Loucy (cell line): Measurements from ENCODE around the gene LPIN1.

ENCODE experiments used
- H2AFZ ChIP-seq: fragments of 200-600 bp; sonication (generic); 2 replicates; pipeline ENCODE4 v1.6.0; 2016; ENCODE audit warnings: antibody characterized with exemption, mild to moderate bottlenecking, low read length, moderate library complexity
- H3F3A ChIP-seq: fragments of 200-600 bp; 2 replicates; pipeline ENCODE4 v1.6.0; 2016; ENCODE audit warnings: antibody characterized with exemption, low read depth, mild to moderate bottlenecking
- H3K27me3 ChIP-seq: fragments of 200-600 bp; sonication (generic); 2 replicates; pipeline ENCODE4 v1.6.1; 2014; ENCODE audit warnings: low read length, mild to moderate bottlenecking; ENCODE audit not compliant: insufficient read depth, poor library complexity, severe bottlenecking
- H3K36me3 ChIP-seq: fragments of 200-600 bp; sonication (generic); 2 replicates; pipeline ENCODE4 v1.6.1; 2016; ENCODE audit warnings: low read length; ENCODE audit not compliant: insufficient read depth
- H3K4me1 ChIP-seq: fragments of 200-600 bp; sonication (generic); 2 replicates; pipeline ENCODE4 v1.5.1; 2014; ENCODE audit warnings: low read length, mild to moderate bottlenecking; ENCODE audit not compliant: insufficient read depth, poor library complexity, severe bottlenecking
- H3K4me2 ChIP-seq: fragments of 200-600 bp; sonication (generic); 2 replicates; pipeline ENCODE4 v1.6.0; 2014; ENCODE audit warnings: antibody characterized with exemption, low read length, low read depth, mild to moderate bottlenecking; ENCODE audit not compliant: poor library complexity, severe bottlenecking
- H3K4me3 ChIP-seq: fragments of 200-600 bp; sonication (generic); 2 replicates; pipeline ENCODE4 v1.5.1; 2014; ENCODE audit warnings: low read length, mild to moderate bottlenecking, mixed read lengths; ENCODE audit not compliant: poor library complexity, severe bottlenecking
- H3K79me2 ChIP-seq: fragments of 200-600 bp; sonication (generic); 2 replicates; pipeline ENCODE4 v1.6.1; 2014; ENCODE audit warnings: low read length; ENCODE audit not compliant: insufficient read depth
- H3K9ac ChIP-seq: fragments of 200-600 bp; sonication (generic); 2 replicates; pipeline ENCODE4 v1.6.0; 2014; ENCODE audit warnings: mild to moderate bottlenecking, low read depth, low read length, moderate library complexity; ENCODE audit not compliant: poor library complexity, severe bottlenecking
- H3K9me2 ChIP-seq: fragments of 200-600 bp; sonication (generic); replicated peaks from 2 replicates; pipeline ENCODE4 v1.6.1; 2016; ENCODE audit warnings: low read depth, low read length, mixed read lengths
- H3K9me3 ChIP-seq: fragments of 200-600 bp; sonication (generic); 2 replicates; pipeline ENCODE4 v1.6.1; 2014; ENCODE audit warnings: mild to moderate bottlenecking, antibody characterized with exemption, low read length, low read depth; ENCODE audit not compliant: insufficient read depth
- H4K20me1 ChIP-seq: fragments of 200-600 bp; sonication (generic); 2 replicates; pipeline ENCODE4 v1.6.0; 2014; ENCODE audit warnings: antibody characterized with exemption, low read length, mild to moderate bottlenecking; ENCODE audit not compliant: insufficient read depth, poor library complexity, severe bottlenecking
- EZH2phosphoT487 ChIP-seq: fragments of 200-600 bp; IDR thresholded peaks from 2 replicates; pipeline ENCODE4 v1.6.1; 2018; ENCODE audit warnings: antibody characterized with exemption, mild to moderate bottlenecking, moderate library complexity, borderline replicate concordance
- TF ChIP-seq, protein P1 (sequence below): fragments of 200-600 bp; sonication (generic); conservative IDR thresholded peaks from 2 replicates; pipeline ENCODE4 v1.5.1; 2014; ENCODE audit warnings: mild to moderate bottlenecking, antibody characterized with exemption, low read length

LPIN1 gene

DNA sequence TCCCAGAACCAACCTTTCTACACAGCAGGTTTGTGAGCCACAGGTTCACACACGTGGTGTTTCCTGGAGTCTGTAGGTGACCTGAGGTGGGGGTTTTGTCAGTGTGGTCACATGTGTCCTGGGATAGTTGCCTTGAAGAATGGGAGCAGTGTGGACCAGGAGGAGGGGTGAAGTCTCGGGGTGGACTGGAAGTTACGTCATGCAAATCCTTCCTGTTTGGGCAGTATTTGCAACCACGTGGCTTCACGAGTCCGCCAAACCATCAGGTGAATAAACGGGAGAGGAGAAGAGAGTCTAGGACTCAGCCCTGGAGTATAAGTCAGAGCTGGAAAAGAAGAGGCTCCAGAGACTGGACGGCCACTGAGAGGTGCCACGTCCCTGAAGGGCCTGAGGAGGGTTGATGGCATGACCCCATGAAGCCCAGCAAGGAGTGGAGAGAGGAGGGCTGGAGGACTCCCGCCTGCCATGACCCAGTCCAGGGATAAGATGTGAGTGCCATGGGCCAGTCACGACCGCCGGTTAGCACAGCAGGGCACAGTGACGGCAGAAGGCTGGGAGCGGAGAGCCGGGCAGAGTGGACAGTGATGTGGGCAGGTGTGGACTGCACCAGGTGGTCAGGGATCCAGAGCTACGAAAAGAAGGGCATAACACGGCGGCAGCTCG is 16.5 kb downstream of the LPIN1 start:
- H2AFZ ChIP-seq = no peak overlapping the region
- H3F3A ChIP-seq = no peaks in the 10 kb centered on the region
- no peak overlapping the region for H3K4me3 ChIP-seq
- no peaks in the 10 kb centered on the region for H3K9me2 ChIP-seq
- no peak overlapping the region for H3K4me2 ChIP-seq
- no peaks in the 10 kb centered on the region for H3K27me3 ChIP-seq
- no peaks in the 10 kb centered on the region for H3K9me3 ChIP-seq
- H3K4me1 ChIP-seq = peaks cover 3% of the 10 kb centered on the region
- TF ChIP-seq, protein P1, sequence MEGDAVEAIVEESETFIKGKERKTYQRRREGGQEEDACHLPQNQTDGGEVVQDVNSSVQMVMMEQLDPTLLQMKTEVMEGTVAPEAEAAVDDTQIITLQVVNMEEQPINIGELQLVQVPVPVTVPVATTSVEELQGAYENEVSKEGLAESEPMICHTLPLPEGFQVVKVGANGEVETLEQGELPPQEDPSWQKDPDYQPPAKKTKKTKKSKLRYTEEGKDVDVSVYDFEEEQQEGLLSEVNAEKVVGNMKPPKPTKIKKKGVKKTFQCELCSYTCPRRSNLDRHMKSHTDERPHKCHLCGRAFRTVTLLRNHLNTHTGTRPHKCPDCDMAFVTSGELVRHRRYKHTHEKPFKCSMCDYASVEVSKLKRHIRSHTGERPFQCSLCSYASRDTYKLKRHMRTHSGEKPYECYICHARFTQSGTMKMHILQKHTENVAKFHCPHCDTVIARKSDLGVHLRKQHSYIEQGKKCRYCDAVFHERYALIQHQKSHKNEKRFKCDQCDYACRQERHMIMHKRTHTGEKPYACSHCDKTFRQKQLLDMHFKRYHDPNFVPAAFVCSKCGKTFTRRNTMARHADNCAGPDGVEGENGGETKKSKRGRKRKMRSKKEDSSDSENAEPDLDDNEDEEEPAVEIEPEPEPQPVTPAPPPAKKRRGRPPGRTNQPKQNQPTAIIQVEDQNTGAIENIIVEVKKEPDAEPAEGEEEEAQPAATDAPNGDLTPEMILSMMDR = no peak
- no peak for TF ChIP-seq EZH2phosphoT487
- H3K36me3 ChIP-seq = peaks cover 27% of the 10 kb centered on the region; the same call in 1 of the 2 replicates
- no peak overlapping the region for H3K9ac ChIP-seq
- H4K20me1 ChIP-seq = no peaks in the 10 kb centered on the region
- H3K79me2 ChIP-seq = peaks cover 46% of the 10 kb centered on the region

DNA sequence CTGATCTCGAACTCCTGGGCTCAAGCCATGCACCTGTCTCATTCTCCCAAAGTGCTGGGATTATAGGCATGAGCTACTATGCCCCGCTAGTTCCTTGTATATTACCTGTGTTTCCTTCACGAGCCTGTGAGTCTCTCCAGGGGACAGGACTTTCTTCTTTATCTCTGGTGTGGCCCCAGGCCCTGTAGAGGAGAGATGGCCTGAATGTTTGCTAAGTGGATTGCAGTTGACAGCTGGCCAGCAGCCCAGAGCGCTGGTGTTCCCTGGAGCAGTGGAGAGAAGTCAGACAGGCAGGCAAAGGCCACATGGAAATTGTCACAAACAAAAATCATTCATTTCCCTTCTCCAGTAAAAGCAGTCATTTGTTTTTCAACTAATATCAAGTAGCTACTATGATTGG is 17.9 kb downstream of the LPIN1 start:
- Histone ChIP-seq H2AFZ (no peak overlapping the region), H3F3A (no peaks in the 10 kb centered on the region), H3K27me3 (no peaks in the 10 kb centered on the region), H3K4me2 (no peak overlapping the region), H3K4me1 (no peaks in the 10 kb centered on the region), H3K36me3 (peaks cover 39% of the 10 kb centered on the region; the same call in 1 of the 2 replicates), H3K9me3 (no peaks in the 10 kb centered on the region), H3K79me2 (peaks cover 38% of the 10 kb centered on the region; the same call in 1 of the 2 replicates), H4K20me1 (no peaks in the 10 kb centered on the region), H3K9ac (no peak overlapping the region), H3K9me2 (no peaks in the 10 kb centered on the region), H3K4me3 (no peak overlapping the region)
- TF ChIP-seq, protein P1 = no peak
- TF ChIP-seq EZH2phosphoT487 = no peak

DNA sequence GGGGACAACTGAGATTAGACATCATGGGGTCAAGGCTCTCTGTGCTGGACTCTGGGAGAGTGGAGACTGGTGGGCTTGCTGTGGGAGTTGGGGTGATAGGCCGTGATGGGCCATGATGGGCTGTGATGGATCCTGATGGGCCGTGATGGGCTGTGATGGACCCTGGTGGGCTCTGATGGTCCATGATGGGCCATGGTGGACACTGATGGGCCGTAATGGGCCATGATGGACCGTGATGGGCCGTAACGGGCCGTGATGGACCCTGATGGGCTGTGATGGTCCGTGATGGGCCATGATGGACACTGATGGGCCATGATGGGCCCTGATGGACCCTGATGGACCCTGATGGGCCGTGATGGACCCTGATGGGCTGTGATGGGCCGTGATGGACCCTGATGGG is 18.5 kb downstream of the LPIN1 start:
- Histone ChIP-seq H3K4me1 (no peaks in the 10 kb centered on the region), H3K9me2 (no peaks in the 10 kb centered on the region), H3K79me2 (peaks cover 38% of the 10 kb centered on the region; the same call in 1 of the 2 replicates), H3K27me3 (no peaks in the 10 kb centered on the region), H4K20me1 (no peaks in the 10 kb centered on the region), H3K9ac (no peak overlapping the region), H3K4me2 (no peak overlapping the region), H2AFZ (no peak overlapping the region), H3K9me3 (no peaks in the 10 kb centered on the region), H3F3A (no peaks in the 10 kb centered on the region), H3K4me3 (no peak overlapping the region), H3K36me3 (peaks cover 44% of the 10 kb centered on the region; the same call in 1 of the 2 replicates)
- TF ChIP-seq EZH2phosphoT487 = no peak
- TF ChIP-seq, protein P1 = no peak
